ENCODE data around the gene PROS1.
"Not testable (repeated sequence)": the region's sequence is repeated elsewhere in the genome, so short reads cannot be mapped to it uniquely, and the experiment has no call there.

DNA sequence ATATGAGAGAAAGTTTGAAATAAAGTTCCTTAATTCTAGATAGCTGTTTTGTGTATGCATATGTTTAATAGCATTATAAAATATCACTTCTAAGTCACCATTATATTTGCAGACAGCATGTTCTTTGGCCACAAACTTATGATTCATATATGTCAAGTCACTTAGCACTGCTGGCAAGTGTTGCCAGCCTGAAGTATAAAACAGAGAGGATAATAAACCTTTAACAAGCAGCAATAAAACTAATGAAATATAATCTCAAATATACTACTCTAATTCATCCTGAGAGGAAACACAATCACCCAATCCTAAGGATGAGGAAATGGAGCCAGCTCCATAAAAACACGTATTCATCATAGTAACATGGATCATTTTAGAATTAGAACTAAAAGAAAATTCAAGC, 134.5 kb downstream of the PROS1 start:
- TF ChIP-seq, protein P1, sequence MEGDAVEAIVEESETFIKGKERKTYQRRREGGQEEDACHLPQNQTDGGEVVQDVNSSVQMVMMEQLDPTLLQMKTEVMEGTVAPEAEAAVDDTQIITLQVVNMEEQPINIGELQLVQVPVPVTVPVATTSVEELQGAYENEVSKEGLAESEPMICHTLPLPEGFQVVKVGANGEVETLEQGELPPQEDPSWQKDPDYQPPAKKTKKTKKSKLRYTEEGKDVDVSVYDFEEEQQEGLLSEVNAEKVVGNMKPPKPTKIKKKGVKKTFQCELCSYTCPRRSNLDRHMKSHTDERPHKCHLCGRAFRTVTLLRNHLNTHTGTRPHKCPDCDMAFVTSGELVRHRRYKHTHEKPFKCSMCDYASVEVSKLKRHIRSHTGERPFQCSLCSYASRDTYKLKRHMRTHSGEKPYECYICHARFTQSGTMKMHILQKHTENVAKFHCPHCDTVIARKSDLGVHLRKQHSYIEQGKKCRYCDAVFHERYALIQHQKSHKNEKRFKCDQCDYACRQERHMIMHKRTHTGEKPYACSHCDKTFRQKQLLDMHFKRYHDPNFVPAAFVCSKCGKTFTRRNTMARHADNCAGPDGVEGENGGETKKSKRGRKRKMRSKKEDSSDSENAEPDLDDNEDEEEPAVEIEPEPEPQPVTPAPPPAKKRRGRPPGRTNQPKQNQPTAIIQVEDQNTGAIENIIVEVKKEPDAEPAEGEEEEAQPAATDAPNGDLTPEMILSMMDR (IDR thresholded peaks at IDR 0.05) = not testable (repeated sequence)
- not testable (repeated sequence) for TF ChIP-seq POLR2AphosphoS5, POLR2A (IDR thresholded peaks at IDR 0.05)
